PFSK-1 (cell line): ENCODE results near the gene OR56A1.

Source experiments
- FOXP2 ChIP-seq: optimal IDR thresholded peaks from 2 replicates; pipeline ENCODE3; 2011; ENCODE audit warnings: borderline replicate concordance, control low read depth, inconsistent platforms; ENCODE audit not compliant: insufficient read depth; ENCODE audit errors: extremely low read length, extremely low read depth
- POLR2AphosphoS5 ChIP-seq: IDR thresholded peaks from 2 replicates; pipeline ENCODE4 v1.6.1; 2012; ENCODE audit warnings: low read depth, mild to moderate bottlenecking, control low read depth, low read length, moderate library complexity
- SIN3A ChIP-seq: IDR thresholded peaks from 2 replicates; pipeline ENCODE4 v1.6.1; 2012; ENCODE audit warnings: mild to moderate bottlenecking, low read length, moderate library complexity, borderline replicate concordance; ENCODE audit not compliant: insufficient read depth
- TAF1 ChIP-seq: IDR thresholded peaks from 2 replicates; pipeline ENCODE4 v1.6.1; 2012; ENCODE audit warnings: low read length, control low read depth, borderline replicate concordance; ENCODE audit not compliant: insufficient read depth
- TF ChIP-seq, protein P1 (sequence below), 2 experiments: IDR thresholded peaks; 2 replicates each; pipeline versions ENCODE4 v1.6.1 to v1.8.0; 2011 to 2012; ENCODE audit warnings: low read depth in 2 of 2, low read length in 2 of 2, control low read depth in 1 of 2, inconsistent platforms in 1 of 2, mild to moderate bottlenecking in 1 of 2, moderate library complexity in 1 of 2; ENCODE audit not compliant: insufficient read depth in 1 of 2

DNA sequence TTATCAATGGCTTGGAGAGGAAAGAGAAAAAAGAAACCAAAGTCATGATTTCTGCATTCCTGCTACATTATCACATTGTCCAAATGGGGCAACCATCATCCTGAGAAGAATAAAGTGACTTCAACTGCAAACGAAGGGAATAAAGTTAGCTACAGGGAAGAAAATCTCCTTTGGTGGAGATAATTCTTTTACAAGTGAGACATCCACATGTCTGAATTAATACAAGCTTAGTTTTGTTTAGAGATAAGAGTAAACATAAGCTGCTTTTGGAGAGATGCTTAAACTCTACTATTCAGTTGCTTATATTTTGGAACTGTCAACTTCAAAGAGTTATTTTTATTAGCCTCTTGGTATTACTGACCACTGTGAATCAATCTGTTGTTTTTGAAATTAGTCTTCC lies 43.7 kb downstream of the OR56A1 start, which contains the start of gene OR52L1:
- TF ChIP-seq, protein P1, sequence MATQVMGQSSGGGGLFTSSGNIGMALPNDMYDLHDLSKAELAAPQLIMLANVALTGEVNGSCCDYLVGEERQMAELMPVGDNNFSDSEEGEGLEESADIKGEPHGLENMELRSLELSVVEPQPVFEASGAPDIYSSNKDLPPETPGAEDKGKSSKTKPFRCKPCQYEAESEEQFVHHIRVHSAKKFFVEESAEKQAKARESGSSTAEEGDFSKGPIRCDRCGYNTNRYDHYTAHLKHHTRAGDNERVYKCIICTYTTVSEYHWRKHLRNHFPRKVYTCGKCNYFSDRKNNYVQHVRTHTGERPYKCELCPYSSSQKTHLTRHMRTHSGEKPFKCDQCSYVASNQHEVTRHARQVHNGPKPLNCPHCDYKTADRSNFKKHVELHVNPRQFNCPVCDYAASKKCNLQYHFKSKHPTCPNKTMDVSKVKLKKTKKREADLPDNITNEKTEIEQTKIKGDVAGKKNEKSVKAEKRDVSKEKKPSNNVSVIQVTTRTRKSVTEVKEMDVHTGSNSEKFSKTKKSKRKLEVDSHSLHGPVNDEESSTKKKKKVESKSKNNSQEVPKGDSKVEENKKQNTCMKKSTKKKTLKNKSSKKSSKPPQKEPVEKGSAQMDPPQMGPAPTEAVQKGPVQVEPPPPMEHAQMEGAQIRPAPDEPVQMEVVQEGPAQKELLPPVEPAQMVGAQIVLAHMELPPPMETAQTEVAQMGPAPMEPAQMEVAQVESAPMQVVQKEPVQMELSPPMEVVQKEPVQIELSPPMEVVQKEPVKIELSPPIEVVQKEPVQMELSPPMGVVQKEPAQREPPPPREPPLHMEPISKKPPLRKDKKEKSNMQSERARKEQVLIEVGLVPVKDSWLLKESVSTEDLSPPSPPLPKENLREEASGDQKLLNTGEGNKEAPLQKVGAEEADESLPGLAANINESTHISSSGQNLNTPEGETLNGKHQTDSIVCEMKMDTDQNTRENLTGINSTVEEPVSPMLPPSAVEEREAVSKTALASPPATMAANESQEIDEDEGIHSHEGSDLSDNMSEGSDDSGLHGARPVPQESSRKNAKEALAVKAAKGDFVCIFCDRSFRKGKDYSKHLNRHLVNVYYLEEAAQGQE (IDR thresholded peaks at IDR 0.05; ENCODE audit: insufficient read depth in 1 of 2, low read depth in 2 of 2, low read length in 2 of 2): no peak
- no peak for TF ChIP-seq POLR2AphosphoS5
- no peak for TF ChIP-seq SIN3A
- no peak for TF ChIP-seq TAF1
- no peak for TF ChIP-seq FOXP2
